Retina (tissue), 1 donor: ENCODE measurements around the gene ZNF366.

Experiments used
- DNase-seq: peaks from one replicate; pipeline ENCODE4 v3.0.0-alpha.2; 2016

Gene ZNF366

DNA sequence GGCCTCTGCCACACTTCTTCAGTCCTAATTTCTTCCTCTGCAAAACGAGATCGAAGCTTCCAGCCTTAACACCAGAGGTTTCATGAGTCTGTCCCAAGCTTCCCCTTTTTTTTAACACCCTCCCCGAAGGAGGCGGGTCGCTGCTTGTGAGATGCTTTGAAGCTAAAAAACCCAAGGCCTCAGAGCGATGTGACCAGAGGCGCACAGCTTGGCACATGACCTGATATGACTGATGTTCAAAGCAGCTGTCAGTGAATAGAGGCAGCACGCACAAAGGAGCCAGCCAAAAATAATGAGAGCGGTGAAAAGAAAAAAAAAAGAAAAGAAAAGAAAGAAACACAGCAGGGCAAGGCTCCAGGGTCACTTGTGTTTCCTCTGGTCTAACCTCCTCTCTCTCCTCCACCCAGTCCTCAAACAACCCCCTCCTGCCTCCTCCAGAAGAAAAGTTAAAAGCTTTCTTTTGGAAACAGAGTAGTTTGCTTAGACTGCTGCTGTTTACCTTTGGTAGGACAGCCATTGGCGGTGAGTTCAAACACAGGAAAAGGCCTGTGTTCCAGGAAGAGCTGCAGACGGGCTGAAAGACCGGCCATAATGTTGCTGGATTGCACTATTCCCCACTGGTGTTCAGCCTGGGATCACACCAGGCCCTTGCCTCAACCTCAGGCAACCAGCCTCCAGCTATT, 10.9 kb upstream of the ZNF366 start:
- DNase-seq: peak; percentile 53

DNA sequence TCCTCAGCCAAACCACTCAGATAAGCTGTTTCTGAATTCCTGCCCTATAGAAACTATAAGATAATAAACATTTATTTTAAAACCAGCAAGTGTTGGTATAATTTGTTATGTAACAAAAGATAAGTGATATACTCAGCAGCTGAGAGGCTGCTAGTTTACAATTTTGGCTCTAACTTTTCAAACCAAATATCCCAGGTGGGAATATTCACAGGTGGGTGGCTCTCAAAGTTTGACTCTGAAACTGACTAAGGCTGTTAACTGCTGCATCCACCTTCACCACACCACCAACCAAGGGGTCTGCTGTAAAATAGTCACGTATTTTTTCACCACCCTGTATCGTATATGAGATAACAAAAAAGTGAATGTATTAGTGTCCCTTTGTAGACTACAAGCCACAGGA, 9.7 kb upstream of the ZNF366 start:
- DNase-seq: no peak

DNA sequence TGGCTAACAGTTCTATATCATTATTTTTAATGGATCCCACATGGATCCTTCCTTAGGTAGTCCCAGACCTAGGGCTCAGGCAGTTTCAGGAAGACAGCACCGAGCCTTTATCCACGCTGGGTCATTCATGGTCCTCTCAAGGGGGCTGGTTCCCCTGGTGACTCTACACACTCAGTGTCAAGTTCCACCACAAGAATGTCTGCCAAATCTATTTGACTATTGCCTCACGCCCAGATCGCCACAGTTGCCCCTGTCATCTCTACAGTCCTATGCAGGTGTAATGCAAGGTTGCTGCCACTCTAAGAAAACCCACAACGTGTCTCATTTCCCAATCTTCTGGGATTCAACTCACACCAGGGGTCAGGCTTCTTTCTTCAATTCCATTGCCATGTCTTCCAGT, 8.0 kb upstream of the ZNF366 start:
- DNase-seq: no peak

DNA sequence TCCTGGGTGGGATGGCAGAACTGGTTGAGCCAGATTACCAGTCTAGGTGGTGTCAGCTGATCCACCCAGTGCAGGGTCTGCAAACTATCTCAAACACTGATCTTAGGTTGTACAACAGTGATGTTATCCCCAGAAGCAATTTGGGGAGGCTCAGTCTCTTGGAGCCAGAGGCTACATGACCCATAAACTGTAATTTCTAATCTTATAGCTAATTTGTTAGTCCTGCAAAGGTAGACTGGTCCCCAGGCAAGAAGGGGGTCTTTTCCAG, 5.3 kb upstream of the ZNF366 start:
- no peak for DNase-seq

DNA sequence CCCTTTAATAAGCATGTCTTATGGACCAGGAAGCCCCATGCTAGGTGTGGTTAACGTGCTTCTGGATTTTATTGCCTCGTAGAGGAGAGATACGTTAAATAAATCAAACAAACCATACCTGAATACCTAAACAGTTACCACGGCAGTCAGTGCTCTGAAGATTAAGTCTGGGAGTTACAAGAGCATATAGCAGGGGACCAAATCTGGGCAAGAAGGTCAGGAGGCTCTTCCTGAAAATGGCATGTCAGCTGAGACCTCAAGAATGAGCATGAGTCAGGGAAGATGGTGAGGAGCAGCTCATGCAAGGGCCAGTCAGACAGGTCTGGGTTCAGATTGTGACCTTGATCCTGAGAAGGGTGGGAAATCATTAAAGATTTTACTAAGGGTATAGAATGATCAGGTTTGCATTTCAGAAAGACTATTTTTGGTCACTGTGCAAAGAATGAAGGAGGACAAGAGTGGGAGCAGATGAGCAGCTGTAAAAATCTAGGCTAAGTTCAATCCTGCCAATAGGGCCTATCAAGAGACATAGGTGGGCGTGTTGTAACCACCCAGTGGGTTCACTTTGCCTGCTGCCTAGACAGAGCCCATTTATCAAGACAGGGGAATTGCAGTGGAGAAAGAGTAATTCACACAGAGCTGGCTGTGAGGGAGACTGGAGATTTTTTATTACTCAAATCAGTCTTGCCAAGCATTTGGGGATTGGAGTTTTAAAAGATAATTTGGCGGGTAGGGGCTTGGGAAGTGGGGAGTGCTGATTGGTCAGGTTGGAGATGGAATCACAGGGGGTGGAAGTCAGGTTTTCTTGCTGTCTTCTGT, 4.8 kb upstream of the ZNF366 start:
- no peak for DNase-seq

DNA sequence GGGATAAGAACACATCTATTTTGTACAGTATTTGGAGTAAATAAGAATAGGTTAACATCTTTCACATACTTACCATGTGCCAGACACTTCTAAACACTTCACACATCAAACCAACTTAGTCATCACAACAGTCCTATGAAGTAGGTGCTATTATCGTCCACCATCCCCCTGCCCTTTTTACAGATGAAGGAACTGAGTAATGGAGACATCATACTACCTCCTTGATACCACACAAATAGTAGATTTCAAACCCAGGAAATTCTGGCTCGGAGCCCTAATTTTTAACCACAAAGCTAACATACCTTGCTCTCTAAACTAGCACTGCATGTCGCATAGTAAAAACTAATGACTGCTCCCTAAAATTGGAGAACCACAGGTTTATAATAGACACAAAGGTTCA, 4.2 kb upstream of the ZNF366 start:
- no peak for DNase-seq

DNA sequence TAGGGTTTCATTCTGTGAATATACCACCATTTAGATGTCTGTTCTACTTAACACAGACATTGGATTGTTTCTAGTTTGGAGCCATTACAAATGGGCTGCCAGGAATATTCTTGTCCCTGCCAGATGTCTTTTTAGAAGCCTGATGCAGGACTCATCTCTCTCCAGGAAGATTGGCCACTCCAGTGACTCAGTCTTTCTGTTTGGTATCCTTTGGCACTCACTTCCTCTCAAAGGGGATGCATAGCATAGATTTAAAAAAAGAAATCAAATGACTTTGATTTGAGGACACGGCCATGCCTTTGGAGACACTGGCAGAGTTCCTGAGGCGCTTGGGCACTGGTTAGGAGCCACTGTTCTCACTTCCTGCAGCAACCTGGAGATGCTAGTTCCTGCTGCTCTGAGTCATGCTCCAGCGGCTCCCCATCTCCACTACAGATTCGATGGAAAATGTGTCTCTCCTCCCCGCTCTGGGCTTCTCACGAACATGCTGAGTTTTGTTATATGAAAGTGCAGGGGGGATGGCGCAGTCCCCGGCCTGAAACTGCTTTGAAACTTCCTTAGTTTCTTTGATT, 3.5 kb upstream of the ZNF366 start:
- no peak for DNase-seq

DNA sequence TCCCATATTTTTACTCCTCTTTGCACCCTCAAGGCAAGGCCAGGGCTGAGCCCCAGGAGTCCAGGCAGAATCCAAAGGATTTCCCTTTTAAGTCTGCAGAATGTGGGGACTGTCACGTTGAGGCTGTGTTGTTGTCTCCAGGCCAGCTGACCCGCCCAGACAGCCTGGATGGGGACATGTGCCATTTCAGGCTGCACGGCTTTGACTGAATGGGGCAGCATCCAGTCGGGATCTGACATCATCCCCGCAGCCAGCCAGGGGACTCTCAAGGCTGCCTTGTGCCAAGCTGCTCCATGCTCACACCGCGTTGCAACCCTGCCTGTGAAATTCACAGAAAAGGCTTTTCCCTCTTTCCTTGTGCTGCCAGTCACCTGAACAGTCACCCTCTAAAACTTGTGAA, 2.2 kb upstream of the ZNF366 start:
- no peak for DNase-seq

DNA sequence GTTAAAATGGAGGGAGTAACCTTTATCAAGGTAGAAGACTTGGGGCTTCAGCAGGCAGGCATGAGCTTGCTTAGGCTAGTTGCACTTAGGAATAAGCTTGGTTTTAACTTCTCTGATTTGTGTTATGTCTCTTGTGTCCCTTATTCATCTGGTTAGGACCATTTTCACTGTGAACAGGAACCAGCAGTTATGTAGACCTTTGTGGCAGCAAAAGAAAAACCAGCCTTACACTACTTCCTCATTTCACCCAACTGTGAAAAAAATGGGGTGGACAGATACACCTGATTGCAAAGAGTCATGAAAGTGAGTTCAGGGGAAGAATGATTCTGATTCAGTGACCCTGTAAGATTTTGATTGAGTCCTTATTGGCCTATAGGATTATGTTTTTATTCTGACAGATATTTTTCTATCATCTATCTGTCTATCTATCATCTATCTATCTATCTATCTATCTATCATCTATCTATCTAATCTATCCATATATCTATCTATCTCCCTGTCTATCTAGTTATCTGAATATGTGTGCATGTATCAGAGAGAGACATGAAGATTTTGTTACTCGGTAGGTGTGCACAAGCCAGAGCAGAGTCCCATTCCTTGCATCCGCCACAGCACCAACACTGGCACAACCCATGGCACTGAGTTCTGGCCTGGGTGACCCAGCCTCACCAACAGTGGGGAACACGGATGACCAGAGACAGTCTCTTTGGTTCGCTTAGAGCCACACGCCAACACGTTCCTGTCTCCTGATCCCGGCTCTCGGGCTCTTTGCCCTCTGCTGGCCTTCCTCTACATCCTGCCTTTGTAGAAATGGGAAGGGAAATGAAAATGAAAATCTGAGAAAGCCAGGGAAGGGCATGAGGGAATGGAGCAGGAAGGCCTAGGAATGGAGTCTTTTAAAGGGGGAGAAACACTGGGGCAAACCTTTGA, 1.3 kb upstream of the ZNF366 start:
- no peak for DNase-seq

DNA sequence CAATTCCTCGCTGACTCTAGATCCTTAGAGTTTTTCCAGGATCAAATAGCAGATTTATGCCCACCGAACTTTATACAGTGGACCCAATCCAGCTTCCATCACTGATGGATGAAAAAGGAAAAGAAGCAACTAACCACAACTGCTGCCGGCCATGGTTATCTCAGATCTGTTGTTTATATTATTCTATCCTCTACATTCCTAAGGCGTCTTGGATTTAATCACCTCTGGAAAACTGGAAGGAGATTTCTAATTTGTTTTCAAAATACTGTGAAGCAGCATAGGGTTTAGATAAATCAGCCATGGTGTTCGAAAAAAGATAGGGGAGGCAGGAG, 663 bp upstream of the ZNF366 start:
- DNase-seq: no peak

DNA sequence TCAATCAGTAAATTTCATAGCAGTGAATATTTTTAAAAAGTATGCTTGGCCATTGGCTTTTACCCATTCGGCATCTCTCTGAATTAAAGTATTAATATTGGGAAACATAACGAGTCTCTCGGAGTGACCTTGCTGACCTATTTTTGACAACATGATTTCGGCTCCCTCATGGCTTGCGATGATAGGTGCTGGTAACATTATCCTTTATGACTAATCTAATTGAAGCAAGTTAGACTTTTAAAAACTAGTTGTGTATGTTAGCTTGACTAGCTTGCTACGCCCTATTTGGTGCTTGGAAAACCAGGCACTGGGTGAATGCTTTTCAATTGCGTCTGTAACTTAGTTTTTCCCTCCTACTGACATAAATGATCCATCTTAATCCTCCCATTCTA, 1.1 kb downstream of the ZNF366 start:
- DNase-seq: no peak

DNA sequence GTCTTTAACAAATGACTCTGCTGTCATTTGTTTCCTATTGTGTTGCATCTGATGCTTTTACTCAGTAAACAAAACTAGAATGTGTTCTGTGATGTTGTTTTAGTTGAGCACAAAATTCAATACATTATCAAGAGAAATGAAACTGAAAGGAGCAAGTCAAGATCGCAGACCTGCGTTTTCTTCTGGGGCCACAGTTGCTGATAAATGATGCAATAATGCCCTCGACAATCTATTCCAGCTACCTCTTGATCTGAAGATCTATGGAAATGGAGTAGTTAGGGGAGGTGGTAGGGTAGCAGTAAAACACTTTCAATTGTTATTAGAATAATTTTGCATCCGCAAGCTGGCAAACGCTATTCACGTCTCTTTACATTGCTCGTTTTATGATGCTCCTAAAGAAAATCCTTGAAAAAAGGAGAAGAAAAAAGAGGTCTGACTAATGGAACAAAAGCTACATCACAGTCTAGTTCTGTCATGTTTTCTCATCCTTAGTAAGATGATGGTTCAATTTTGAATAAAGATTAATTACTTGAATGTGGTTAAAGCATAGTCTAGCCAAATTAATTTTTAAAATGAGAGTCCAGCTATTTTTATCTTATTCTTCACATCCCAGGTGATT, 1.6 kb downstream of the ZNF366 start:
- DNase-seq: no peak

DNA sequence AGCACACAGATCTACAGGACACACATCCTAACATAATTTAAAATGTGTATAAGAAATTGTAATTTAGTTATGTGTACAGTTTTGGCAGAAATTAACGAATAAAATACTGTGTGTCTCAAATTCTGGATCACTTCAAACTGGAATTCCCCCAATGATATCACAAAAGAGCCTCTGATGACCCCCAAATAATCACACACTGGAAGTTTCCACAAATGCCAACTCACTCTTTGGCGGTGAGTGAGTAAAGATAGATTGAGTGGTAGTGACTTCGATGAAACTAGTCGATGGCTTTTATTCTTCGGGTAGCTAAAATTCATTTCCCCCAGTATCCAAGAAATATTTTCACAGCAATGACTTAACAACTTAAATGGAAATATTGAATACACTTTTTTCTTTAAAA, 2.2 kb downstream of the ZNF366 start:
- DNase-seq: no peak

DNA sequence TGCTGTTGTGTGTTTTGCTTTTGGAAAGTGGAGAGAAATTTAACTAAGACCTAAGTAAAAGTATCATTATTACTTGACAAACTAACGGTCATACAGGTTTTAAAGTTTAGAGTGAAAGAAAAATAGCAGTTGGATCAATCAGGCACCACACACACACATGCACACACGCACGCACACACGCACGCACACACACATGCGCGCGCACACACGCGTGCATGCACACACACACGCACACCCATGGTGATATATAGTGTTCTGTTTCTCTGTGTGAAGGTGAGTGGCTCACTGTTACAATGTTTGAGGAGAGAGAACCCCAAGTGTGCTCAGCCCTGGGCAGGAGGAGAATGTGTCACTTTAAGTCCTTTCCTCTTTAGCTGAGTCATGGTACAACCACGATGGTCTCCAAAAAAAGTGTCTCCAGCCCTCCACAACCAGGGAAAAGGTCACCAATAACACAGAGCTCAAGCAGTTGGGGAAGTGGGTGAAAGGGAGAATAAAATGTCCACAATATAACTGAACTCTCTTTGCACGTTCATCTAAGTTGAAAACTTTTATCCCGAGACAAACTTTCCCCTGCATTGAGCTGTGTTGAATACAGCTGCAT, 3.2 kb downstream of the ZNF366 start:
- DNase-seq: no peak

DNA sequence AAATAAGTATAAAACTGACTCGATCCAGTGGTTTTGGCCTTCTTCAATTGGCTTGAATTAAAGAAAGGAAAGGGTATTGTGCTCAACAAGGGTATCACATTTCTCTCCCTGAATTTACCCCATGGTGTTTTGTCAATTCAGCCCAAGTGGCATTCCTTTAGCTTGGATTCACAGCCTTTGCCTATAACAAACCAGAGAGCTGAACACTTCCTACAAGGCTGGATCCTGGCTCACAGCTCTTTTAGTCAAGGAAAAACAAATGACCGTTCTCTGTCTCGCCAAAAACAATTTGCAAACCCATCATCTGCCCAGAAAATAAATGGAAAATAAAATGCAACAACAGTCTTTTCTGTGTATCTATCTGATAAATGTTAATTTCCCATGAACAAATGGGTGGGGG, 5.7 kb downstream of the ZNF366 start:
- no peak for DNase-seq

DNA sequence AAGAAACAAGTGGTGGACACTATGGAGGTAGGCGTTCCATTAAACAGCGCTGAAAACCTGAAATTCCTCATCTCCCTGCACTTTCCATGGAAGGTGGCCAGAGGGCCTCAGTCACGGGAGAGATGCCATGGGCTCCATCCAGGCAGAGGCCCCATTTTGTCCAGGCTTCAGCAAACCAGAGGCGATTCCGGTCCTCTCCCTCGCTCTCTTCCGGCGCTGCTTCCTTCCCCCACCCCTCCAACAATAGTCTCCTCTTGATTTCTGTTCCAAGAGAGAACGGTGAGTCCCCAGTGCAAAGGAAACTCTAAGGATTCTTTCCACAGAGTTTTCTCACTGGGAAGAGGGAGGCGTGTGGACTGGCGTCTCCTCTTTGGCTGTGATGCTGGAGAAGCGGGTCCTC, 7.5 kb downstream of the ZNF366 start:
- no peak for DNase-seq

DNA sequence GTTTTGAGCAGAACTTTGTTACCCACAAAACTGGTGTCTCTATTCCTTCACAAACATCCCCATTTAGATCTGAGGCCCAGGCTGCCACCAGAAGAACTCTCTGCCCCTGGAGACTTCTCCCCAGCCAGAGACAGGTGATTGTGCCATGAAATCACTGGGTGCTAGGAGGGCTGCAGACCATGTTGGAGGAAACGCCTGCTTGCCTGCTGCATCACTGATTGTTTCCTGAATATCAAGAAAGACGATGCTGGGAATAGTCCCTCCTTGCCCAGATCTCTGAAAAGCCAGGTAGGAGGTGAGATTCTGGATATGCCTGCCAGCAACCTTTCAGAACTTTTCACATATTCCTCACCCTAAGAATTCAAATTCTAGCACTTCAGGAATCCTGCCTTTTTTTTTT, 8.1 kb downstream of the ZNF366 start:
- no peak for DNase-seq

DNA sequence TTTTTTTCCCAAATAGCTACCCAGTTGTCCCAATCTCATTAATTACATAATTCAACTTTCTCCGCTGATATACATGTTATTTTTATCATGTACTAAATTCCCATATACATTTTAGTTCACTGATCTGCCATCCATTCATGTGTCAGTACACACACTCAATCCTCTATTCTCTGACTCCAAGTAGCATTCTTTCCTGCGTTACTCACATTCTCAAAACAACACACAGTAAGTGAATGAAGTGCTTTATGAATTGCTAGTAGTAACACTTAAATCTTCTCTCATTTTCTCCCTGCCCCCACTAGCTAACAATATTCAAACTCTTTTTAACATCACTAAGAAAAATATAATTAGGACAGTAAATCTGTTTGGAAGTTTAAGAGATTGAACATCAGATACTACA, 8.9 kb downstream of the ZNF366 start:
- no peak for DNase-seq

DNA sequence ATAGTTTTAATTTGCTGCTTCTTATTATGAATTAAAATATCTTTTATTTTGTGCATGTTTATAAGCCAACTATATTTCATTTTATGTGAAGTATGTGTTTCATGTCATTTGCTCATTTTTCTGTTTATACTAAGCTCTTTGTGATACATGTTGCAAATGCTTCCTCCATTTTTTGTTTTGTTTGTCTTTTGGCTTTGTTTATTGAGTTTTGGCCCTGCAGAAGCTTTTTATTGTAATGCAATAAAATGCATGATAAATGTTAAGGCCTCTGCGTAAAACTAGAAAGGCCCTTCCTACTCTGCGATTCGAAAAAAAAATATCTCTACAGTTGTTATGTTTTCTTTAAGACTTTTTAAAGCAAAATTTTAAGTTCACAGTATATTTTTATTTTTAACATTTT, 9.4 kb downstream of the ZNF366 start:
- no peak for DNase-seq

DNA sequence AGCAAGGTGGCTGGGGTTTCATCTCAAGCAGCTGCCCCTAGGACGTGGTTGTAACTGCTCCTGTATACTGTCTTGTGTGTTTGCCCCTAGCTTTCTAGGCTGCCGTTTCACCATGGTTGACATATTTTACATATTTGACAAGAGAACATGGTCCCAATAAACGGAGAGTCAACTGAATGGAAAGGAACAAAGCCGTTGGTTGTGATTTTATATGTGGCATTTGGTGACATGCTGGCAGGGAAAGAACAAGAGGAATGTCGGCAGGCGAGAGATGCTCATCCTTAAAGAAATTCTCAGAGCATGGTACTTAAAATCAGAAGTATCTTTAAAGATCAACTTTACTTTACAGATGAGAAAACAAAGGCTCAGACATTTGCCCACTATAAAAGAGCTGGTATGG, 11.8 kb downstream of the ZNF366 start:
- no peak for DNase-seq

DNA sequence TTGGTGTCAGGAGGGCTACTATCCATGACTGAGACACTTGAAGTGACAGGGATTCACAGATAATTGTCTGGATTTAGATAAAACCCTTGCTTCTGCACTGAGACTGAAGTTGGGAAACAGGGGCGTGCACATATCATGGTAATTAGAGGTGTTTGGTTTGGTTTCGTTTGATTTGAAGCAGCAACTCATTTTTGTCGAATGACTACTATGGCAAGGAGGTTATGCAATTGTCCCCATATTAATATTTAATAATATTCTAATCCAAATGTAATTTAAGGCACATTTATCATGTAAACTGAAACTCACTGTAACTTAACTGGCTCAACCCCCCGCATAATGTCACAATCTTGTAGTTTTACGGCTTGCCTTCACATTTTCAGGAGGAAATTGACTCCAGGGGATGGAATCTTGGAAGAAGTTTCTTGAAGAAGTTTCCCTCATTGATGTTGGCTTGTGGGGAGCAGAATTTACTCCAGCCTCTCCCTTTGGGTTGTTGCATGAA, 12.5 kb downstream of the ZNF366 start:
- DNase-seq: no peak

DNA sequence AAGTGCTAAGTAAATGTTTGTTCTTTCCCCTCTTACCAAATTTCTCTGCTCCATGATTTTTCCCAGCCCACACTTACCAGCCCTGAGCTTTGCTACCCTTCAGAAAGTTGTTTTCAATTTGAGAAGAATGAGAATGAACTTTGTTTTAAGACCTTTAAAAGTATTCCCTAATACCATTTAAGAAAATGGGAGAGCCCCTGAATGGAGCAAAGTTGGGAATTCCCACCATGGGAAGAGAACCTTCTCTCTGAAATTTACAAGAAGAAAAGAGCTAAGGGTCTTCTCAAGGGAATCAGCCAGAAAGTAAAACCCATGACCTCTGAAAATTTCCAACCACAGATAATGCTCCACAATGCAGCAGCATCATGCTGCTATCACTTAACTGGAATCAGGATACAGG, 17.7 kb downstream of the ZNF366 start:
- DNase-seq: no peak

DNA sequence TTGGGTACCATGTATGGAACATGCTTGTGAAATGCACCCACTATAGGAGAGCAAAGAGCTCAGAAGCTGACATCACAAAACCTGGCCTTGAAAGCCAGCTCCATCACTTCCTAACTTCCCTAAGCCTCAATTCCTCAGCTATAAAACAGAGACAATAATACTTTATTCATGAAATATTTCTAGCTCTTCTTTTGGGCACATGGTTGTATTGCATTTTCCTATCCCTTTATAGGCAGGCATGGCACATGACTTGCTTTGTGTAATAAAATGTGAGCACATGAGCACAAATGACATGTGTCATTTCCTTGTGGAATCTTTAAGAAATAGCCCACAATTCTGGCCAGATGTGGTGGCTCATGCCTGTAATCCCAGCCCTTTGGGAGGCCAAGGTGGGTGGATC, 18.5 kb downstream of the ZNF366 start:
- DNase-seq: no peak
